ENCODE measurements around the gene ATP5PB. TPM values are rescaled to one million over a fixed set of nuclear protein-coding genes. Genes with fewer than 3 reads are reported as not detected.

ATP5PB gene
- total RNA-seq, 1 donor from 2014 or later: 214 TPM

DNA sequence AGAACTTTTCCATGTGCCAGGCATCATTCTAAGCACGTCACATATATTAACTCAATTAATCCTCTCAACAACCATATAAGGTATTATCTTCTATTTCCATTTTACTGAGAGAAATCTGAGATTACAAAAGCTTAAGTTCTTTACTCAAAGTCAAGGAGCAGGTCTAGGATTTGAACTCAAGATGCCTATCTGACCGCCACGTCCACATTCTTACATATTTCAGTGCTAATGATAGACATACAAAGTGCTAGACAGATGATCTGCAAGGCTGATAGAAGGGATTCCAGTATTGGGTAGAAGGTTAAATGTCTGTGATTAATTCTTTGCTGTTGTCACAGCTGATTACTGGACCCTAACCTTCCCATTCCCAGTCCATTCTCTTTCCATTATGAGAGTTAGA, 4.4 kb downstream of the ATP5PB start:
- Mint-ChIP-seq H3K4me3 (ENCODE audit: low read depth) (no peak overlapping the region), H3K27ac (no peak overlapping the region), H3K36me3 (ENCODE audit: insufficient read depth) (peaks cover 18% of the 10 kb centered on the region), H3K27me3 (no peaks in the 10 kb centered on the region), H3K4me1 (ENCODE audit: low read depth) (peaks cover 9% of the 10 kb centered on the region), H3K9me3 (ENCODE audit: low read depth) (no peaks in the 10 kb centered on the region)
- no peak for DNase-seq (ENCODE audit: low spot score, unreplicated experiment)
- TF ChIP-seq, protein P1, sequence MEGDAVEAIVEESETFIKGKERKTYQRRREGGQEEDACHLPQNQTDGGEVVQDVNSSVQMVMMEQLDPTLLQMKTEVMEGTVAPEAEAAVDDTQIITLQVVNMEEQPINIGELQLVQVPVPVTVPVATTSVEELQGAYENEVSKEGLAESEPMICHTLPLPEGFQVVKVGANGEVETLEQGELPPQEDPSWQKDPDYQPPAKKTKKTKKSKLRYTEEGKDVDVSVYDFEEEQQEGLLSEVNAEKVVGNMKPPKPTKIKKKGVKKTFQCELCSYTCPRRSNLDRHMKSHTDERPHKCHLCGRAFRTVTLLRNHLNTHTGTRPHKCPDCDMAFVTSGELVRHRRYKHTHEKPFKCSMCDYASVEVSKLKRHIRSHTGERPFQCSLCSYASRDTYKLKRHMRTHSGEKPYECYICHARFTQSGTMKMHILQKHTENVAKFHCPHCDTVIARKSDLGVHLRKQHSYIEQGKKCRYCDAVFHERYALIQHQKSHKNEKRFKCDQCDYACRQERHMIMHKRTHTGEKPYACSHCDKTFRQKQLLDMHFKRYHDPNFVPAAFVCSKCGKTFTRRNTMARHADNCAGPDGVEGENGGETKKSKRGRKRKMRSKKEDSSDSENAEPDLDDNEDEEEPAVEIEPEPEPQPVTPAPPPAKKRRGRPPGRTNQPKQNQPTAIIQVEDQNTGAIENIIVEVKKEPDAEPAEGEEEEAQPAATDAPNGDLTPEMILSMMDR (IDR thresholded peaks at IDR 0.05; ENCODE audit: unreplicated experiment): no peak

DNA sequence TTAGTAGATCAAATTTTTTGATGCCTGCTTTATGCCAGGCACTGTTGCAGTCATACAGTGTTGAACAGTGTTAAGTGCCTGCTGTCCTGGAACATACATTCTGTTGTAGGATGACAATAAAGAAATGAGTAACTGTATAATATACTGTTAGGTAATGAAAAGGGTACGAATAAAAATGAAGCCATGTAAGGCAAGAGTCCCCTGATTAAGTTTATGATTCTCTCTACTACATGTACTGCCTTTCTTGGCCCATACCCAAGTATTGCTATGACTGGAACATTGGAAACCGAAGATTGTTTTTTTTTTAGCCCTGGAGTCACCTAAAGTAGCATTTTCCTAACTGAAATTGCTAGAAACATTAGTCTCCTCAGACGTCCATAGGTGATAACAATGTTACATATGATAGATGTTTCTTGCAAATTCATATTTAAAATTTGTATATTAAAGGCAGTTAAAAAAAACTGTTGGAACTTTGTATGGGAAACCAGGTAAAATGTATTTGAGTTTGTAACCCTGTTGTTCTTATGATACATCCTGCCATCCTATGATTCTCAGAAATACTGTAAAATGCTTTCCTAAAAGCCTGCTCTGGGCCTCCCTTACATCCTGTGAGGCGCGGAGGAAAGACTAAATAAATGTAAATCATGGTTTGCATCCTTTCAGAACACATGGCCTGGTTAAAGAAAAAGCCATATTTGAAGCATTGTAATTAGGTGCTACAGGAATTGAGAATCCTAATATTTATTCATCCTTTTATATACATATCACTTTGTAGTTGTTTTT, 5.8 kb downstream of the ATP5PB start:
- H3K4me3 Mint-ChIP-seq (ENCODE audit: low read depth): no peak overlapping the region
- no peak overlapping the region for H3K27ac Mint-ChIP-seq
- H3K27me3 Mint-ChIP-seq: no peaks in the 10 kb centered on the region
- H3K9me3 Mint-ChIP-seq (ENCODE audit: low read depth): no peaks in the 10 kb centered on the region
- H3K4me1 Mint-ChIP-seq (ENCODE audit: low read depth): peaks cover 9% of the 10 kb centered on the region
- TF ChIP-seq, protein P1 (IDR thresholded peaks at IDR 0.05; ENCODE audit: unreplicated experiment): no peak
- DNase-seq (ENCODE audit: low spot score, unreplicated experiment): no peak
- peaks cover 20% of the 10 kb centered on the region for H3K36me3 Mint-ChIP-seq (ENCODE audit: insufficient read depth)

DNA sequence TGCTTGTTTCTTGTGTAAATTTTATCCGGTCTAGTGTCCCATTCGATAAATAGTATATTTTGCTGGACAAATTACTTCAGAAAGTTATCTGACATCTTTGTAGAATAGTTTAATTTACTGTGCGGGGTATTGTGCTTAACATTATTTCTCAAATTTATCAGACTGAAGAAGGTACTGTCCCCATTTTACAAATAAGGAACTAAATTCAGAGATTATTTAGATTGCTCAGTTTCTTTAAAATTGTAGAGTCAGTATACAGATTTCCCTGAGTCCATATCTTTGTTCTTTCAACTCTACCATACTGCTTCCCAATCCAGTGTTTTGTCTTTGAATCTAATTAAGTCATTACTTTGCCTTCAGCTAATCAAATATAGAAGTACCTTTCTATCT, 6.4 kb downstream of the ATP5PB start:
- TF ChIP-seq, protein P1 (IDR thresholded peaks at IDR 0.05; ENCODE audit: unreplicated experiment): no peak
- no peak overlapping the region for H3K4me3 Mint-ChIP-seq (ENCODE audit: low read depth)
- H3K36me3 Mint-ChIP-seq (ENCODE audit: insufficient read depth): peaks cover 21% of the 10 kb centered on the region
- H3K27ac Mint-ChIP-seq: no peak overlapping the region
- H3K9me3 Mint-ChIP-seq (ENCODE audit: low read depth): no peaks in the 10 kb centered on the region
- no peak for DNase-seq (ENCODE audit: low spot score, unreplicated experiment)
- no peaks in the 10 kb centered on the region for H3K27me3 Mint-ChIP-seq
- H3K4me1 Mint-ChIP-seq (ENCODE audit: low read depth): peaks cover 9% of the 10 kb centered on the region

DNA sequence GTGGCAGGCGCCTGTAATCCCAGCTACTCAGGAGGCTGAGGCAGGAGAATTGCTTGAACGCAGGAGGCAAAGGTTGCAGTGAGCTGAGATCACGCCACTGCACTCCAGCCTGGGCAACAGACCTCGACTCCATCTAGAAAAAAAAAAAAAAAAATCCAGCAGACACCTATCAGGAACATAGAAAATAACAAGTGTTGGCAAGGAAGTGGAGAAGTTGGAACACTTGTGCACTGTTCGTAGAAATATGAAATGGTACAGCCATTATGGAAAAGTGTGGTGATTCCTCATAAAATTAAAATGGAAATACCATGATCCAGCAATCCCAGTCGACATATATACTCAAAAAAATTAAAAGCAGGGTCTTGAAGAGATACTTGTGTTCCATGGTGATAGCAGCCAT, 12.5 kb downstream of the ATP5PB start:
- Mint-ChIP-seq H3K36me3 (ENCODE audit: insufficient read depth) (peaks cover 13% of the 10 kb centered on the region), H3K4me1 (ENCODE audit: low read depth) (peaks cover 4% of the 10 kb centered on the region), H3K9me3 (ENCODE audit: low read depth) (no peaks in the 10 kb centered on the region), H3K27ac (no peak overlapping the region), H3K4me3 (ENCODE audit: low read depth) (no peak overlapping the region), H3K27me3 (no peaks in the 10 kb centered on the region)
- TF ChIP-seq, protein P1 (IDR thresholded peaks at IDR 0.05; ENCODE audit: unreplicated experiment): no peak
- no peak for DNase-seq (ENCODE audit: low spot score, unreplicated experiment)

DNA sequence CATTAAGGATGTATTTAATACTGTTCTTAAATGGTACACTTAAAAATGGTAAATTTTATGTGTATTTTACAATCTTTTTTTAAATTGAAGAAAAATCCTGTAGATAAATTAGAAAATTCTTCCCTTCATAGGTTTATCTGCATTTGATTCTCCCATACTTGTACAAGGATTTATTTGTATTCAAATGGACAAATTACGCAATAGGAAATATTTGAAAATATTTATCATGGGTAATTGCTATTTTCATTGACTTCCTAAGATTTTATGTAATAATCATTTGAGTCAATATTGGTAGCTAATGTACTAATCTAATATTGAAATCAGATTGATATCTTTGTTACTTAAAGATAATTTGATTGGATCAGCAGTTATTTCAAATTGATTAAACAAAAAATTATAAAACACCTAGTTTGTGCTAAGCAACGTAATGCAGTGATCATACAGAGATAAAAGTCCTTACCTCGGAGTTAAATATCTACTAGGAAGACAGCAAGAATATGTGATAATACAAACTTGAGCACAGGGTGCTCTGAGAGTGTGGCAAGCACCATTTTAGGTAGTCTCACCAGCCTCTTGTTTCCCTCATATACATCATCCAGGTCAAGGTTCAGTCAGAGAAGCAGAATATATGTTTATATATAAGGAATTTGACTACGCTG, 13.2 kb downstream of the ATP5PB start:
- H3K36me3 Mint-ChIP-seq (ENCODE audit: insufficient read depth): peaks cover 10% of the 10 kb centered on the region
- H3K27me3 Mint-ChIP-seq: no peaks in the 10 kb centered on the region
- no peak overlapping the region for H3K4me3 Mint-ChIP-seq (ENCODE audit: low read depth)
- H3K27ac Mint-ChIP-seq: no peak overlapping the region
- no peaks in the 10 kb centered on the region for H3K9me3 Mint-ChIP-seq (ENCODE audit: low read depth)
- no peak for DNase-seq (ENCODE audit: low spot score, unreplicated experiment)
- peaks cover 4% of the 10 kb centered on the region for H3K4me1 Mint-ChIP-seq (ENCODE audit: low read depth)
- TF ChIP-seq, protein P1 (IDR thresholded peaks at IDR 0.05; ENCODE audit: unreplicated experiment): no peak

All from progenitor cell of endocrine pancreas (in vitro differentiated cells).